IMR-90 (cell line): ENCODE measurements around the gene OR6K3. TPM values are rescaled to one million over a fixed set of nuclear protein-coding genes. Genes with fewer than 3 reads are reported as not detected.

ENCODE experiments used
- ATAC-seq: fragments of 200-7000 bp; cut with Tn5 transposase; 2 replicates; pipeline ENCODE4 v1.9.1; 2020; ENCODE audit warnings: low read depth, mild to moderate bottlenecking, moderate library complexity
- BruUV-seq: library from RNA; stranded (reverse); fragments of 400-500 nt; replicated peaks from 2 replicates; lab custom pipeline; 2021; lab: Mats Ljungman, UMichigan
- CTCF ChIA-PET: fragments of 300-600 bp; formaldehyde crosslinking; extraction: SDS; loops from one replicate; lab custom pipeline; 2021; ENCODE audit warnings: antibody characterized with exemption; lab: Yijun Ruan, JAX
- POLR2A ChIA-PET: fragments of 300-600 bp; sonication (Branson Sonifier 250); formaldehyde crosslinking; loops from one replicate; lab custom pipeline; 2022; ENCODE audit warnings: antibody characterized with exemption; ENCODE audit not compliant: unreplicated experiment; lab: Charles Lee
- DNase-seq: peaks from one replicate; pipeline ENCODE4 v3.0.0; 2013
- H2AFZ ChIP-seq: replicated peaks from 2 replicates; pipeline ENCODE3; 2013; ENCODE audit warnings: low read length, mild to moderate bottlenecking; ENCODE audit not compliant: poor library complexity
- H2AK5ac ChIP-seq: 2 replicates; pipeline ENCODE4 v1.6.1; 2013; ENCODE audit warnings: low read depth, low read length, inconsistent platforms
- H2AK9ac ChIP-seq: replicated peaks from 2 replicates; pipeline ENCODE3; 2013; ENCODE audit warnings: mild to moderate bottlenecking, low read depth, low read length, moderate library complexity; ENCODE audit not compliant: poor library complexity
- H2BK120ac ChIP-seq: 2 replicates; pipeline ENCODE4 v1.6.1; 2013; ENCODE audit warnings: low read depth, low read length, inconsistent platforms
- H2BK15ac ChIP-seq: 3 replicates; pipeline ENCODE4 v1.6.1; 2013; ENCODE audit warnings: low read depth, low read length, inconsistent platforms
- H2BK20ac ChIP-seq: 2 replicates; pipeline ENCODE4 v1.6.1; 2013; ENCODE audit warnings: low read depth, mild to moderate bottlenecking, inconsistent platforms, low read length, moderate library complexity
- H2BK5ac ChIP-seq: 2 replicates; pipeline ENCODE4 v1.6.1; 2013; ENCODE audit warnings: mild to moderate bottlenecking, low read depth, low read length, inconsistent platforms; ENCODE audit not compliant: poor library complexity, severe bottlenecking
- H3K14ac ChIP-seq: replicated peaks from 2 replicates; pipeline ENCODE4 v1.6.1; 2013; ENCODE audit warnings: low read depth, low read length, inconsistent platforms
- H3K18ac ChIP-seq: 2 replicates; pipeline ENCODE4 v1.6.1; 2013; ENCODE audit warnings: low read depth, low read length, control low read depth
- H3K23ac ChIP-seq: 2 replicates; pipeline ENCODE4 v1.6.1; 2013; ENCODE audit warnings: low read depth, low read length, inconsistent platforms
- H3K27ac ChIP-seq: 2 replicates; pipeline ENCODE4 v1.5.1; 2013; ENCODE audit warnings: mild to moderate bottlenecking, control low read depth, low read length; ENCODE audit not compliant: insufficient read depth
- H3K27me3 ChIP-seq: 2 replicates; pipeline ENCODE4 v1.6.1; 2013; ENCODE audit warnings: low read length; ENCODE audit not compliant: control insufficient read depth, insufficient read depth
- H3K36me3 ChIP-seq: 2 replicates; pipeline ENCODE4 v1.6.1; 2013; ENCODE audit warnings: low read length, mixed read lengths; ENCODE audit not compliant: control insufficient read depth, insufficient read depth
- H3K4ac ChIP-seq: 2 replicates; pipeline ENCODE4 v1.6.1; 2013; ENCODE audit warnings: low read depth, low read length, inconsistent platforms
- H3K4me1 ChIP-seq: 2 replicates; pipeline ENCODE4 v1.6.1; 2013; ENCODE audit warnings: low read length, mixed read lengths; ENCODE audit not compliant: control insufficient read depth, insufficient read depth
- H3K4me2 ChIP-seq: 2 replicates; pipeline ENCODE4 v1.6.1; 2013; ENCODE audit warnings: low read depth, mild to moderate bottlenecking, control low read depth, low read length, moderate library complexity
- H3K4me3 ChIP-seq: 2 replicates; pipeline ENCODE4 v1.5.1; 2013; ENCODE audit warnings: low read depth, mild to moderate bottlenecking, control low read depth, low read length, moderate library complexity; ENCODE audit not compliant: insufficient read depth
- H3K56ac ChIP-seq: 2 replicates; pipeline ENCODE4 v1.6.1; 2013; ENCODE audit warnings: low read length, inconsistent platforms; ENCODE audit not compliant: insufficient read depth; ENCODE audit errors: extremely low read depth
- H3K79me1 ChIP-seq, 2 experiments: 2 replicates each; pipeline ENCODE4 v1.6.1; 2013; ENCODE audit warnings: low read length in 2 of 2, inconsistent platforms in 1 of 2, low read depth in 1 of 2
- H3K9ac ChIP-seq: 2 replicates; pipeline ENCODE4 v1.6.1; 2013; ENCODE audit warnings: low read depth, low read length, control low read depth
- H3K9me1 ChIP-seq: 2 replicates; pipeline ENCODE4 v1.6.1; 2013; ENCODE audit warnings: low read length, inconsistent platforms; ENCODE audit not compliant: insufficient read depth
- H3K9me3 ChIP-seq: 2 replicates; pipeline ENCODE4 v1.6.1; 2013; ENCODE audit warnings: low read length; ENCODE audit not compliant: control insufficient read depth, insufficient read depth
- H4K20me1 ChIP-seq: 2 replicates; pipeline ENCODE4 v1.6.1; 2013; ENCODE audit warnings: low read length, inconsistent platforms; ENCODE audit not compliant: insufficient read depth
- H4K5ac ChIP-seq: 2 replicates; pipeline ENCODE4 v1.6.1; 2013; ENCODE audit warnings: mild to moderate bottlenecking, low read depth, low read length, control low read depth
- H4K8ac ChIP-seq, 2 experiments: 2 replicates each; pipeline ENCODE4 v1.6.1; 2013; ENCODE audit warnings: low read depth in 2 of 2, low read length in 2 of 2, control low read depth in 1 of 2, inconsistent platforms in 1 of 2
- H4K91ac ChIP-seq: 2 replicates; pipeline ENCODE4 v1.6.1; 2013; ENCODE audit warnings: low read depth, low read length, inconsistent platforms; ENCODE audit not compliant: insufficient read depth
- BHLHE40 ChIP-seq: fragments of 150-350 bp; IDR thresholded peaks from 2 replicates; pipeline ENCODE4 v1.6.1; 2016; ENCODE audit warnings: mild to moderate bottlenecking, low read depth, low read length
- CEBPB ChIP-seq: IDR thresholded peaks from 2 replicates; pipeline ENCODE4 v1.6.1; 2012; ENCODE audit warnings: low read depth, low read length, improper control_type of control experiment
- CHD1 ChIP-seq: IDR thresholded peaks from 2 replicates; pipeline ENCODE4 v1.6.1; 2012; ENCODE audit warnings: low read depth, low read length, improper control_type of control experiment
- FOS ChIP-seq: fragments of 150-350 bp; IDR thresholded peaks from 2 replicates; pipeline ENCODE4 v1.6.1; 2016; ENCODE audit warnings: low read depth, low read length
- MAFK ChIP-seq: IDR thresholded peaks from 2 replicates; pipeline ENCODE4 v1.6.1; 2012; ENCODE audit warnings: low read depth, low read length, improper control_type of control experiment
- MAZ ChIP-seq: IDR thresholded peaks from 2 replicates; pipeline ENCODE4 v1.6.1; 2012; ENCODE audit warnings: low read depth, mild to moderate bottlenecking, low read length, improper control_type of control experiment, moderate library complexity, borderline replicate concordance
- MXI1 ChIP-seq: IDR thresholded peaks from 2 replicates; pipeline ENCODE4 v1.6.1; 2012; ENCODE audit warnings: low read depth, mild to moderate bottlenecking, low read length, moderate library complexity, borderline replicate concordance
- NFE2L2 ChIP-seq: fragments of 150-350 bp; IDR thresholded peaks from 2 replicates; pipeline ENCODE4 v1.6.1; 2016; ENCODE audit warnings: low read depth, mild to moderate bottlenecking, low read length
- POLR2A ChIP-seq: IDR thresholded peaks from 2 replicates; pipeline ENCODE4 v1.6.1; 2012; ENCODE audit warnings: mild to moderate bottlenecking, low read depth, low read length
- RAD21 ChIP-seq: IDR thresholded peaks from 2 replicates; pipeline ENCODE4 v1.6.1; 2012; ENCODE audit warnings: low read length, improper control_type of control experiment
- RCOR1 ChIP-seq: IDR thresholded peaks from 2 replicates; pipeline ENCODE4 v1.6.1; 2012; ENCODE audit warnings: mild to moderate bottlenecking, low read length, improper control_type of control experiment; ENCODE audit not compliant: insufficient replicate concordance
- RFX5 ChIP-seq: IDR thresholded peaks from 2 replicates; pipeline ENCODE4 v1.8.0; 2012; ENCODE audit warnings: low read depth, mild to moderate bottlenecking, low read length, moderate library complexity
- SMC3 ChIP-seq: fragments of 150-350 bp; IDR thresholded peaks from 2 replicates; pipeline ENCODE4 v1.6.1; 2016; ENCODE audit warnings: low read depth, mild to moderate bottlenecking, antibody characterized with exemption, low read length, moderate library complexity
- WGBS, 2 experiments: methylation state at CpG; one replicate each; pipeline versions ENCODE4 v1.1.5 to v1.1.7; 2013; ENCODE audit warnings: missing lambda C conversion rate in 2 of 2; ENCODE audit not compliant: insufficient read length in 1 of 2; ENCODE audit errors: extremely low coverage in 2 of 2; 5-methylcytosine and 5-hydroxymethylcytosine counted together
- dilution Hi-C: fragments of 300-500 bp; cut with HindIII; formaldehyde crosslinking; loops from one replicate; pipeline ENCODE4 v1.14.3; 2018; ENCODE audit warnings: low sequenced_read_pairs; ENCODE audit not compliant: unreplicated experiment
- in situ Hi-C: fragments of 300-500 bp; cut with MboI; formaldehyde crosslinking; loops from 3 replicates; pipeline ENCODE4 v1.14.3; 2019; ENCODE audit warnings: low sequenced_read_pairs, inconsistent platforms, mixed read lengths
- intact Hi-C: fragments of 100-400 bp; cut with micrococcal nuclease; formaldehyde crosslinking; loops from 2 replicates; pipeline ENCODE4 v1.10.0; 2022
- polyA plus RNA-seq, 3 experiments: library from polyadenylated mRNA; depleted of rRNA; stranded (reverse); fragments of >200 nt; gene quantifications; 2 replicates each; pipeline ENCODE4 v1.2.3, GENCODE V29; 2012; ENCODE audit warnings: low replicate concordance in 1 of 3
- total RNA-seq: library from RNA; depleted of rRNA; stranded (reverse); fragments of >200 nt; gene quantifications from 2 replicates; pipeline ENCODE4 v1.2.3, GENCODE V29; 2012
- TF ChIP-seq, protein P1 (sequence below): fragments of 150-350 bp; IDR thresholded peaks from 2 replicates; pipeline ENCODE4 v1.6.1; 2016; ENCODE audit warnings: low read depth, mild to moderate bottlenecking, low read length, moderate library complexity, borderline replicate concordance
- TF ChIP-seq, protein P2 (sequence below): conservative IDR thresholded peaks from 2 replicates; pipeline ENCODE4 v1.5.1; 2012; ENCODE audit warnings: mild to moderate bottlenecking, low read depth, low read length, improper control_type of control experiment
- TF ChIP-seq, protein P3 (sequence below): fragments of 150-350 bp; IDR thresholded peaks from 2 replicates; pipeline ENCODE4 v1.6.1; 2017; ENCODE audit warnings: mild to moderate bottlenecking, antibody characterized with exemption, low read length, low read depth

The OR6K3 gene
- total and polyA plus RNA-seq, 2 of the 4 experiments (the other 2 are of a cell fraction) = not detected

DNA sequence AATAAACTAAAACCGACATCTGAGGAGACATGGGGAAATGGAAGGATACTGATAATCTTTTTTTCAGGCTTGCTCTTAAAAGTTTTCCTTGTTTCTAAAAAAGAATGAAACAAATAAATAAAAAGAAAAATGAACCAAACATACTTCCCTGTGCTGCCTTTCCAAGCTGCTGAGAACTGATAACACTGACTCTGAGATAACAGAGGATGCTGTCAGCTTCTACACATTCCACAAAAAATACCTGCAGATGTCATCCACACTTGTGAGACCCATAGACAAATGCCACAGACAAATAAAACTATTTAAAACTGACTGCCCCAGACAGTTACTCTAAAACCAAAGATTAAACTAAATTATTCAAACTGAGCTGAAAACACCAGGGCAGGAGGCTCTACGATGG, 12.0 kb upstream of the OR6K3 start:
- TF ChIP-seq BHLHE40 = no peak
- no peak for TF ChIP-seq FOS
- TF ChIP-seq MAZ = no peak
- TF ChIP-seq POLR2A = no peak
- TF ChIP-seq MXI1 = no peak
- TF ChIP-seq CHD1 = no peak
- no peak for TF ChIP-seq RCOR1
- TF ChIP-seq, protein P1, sequence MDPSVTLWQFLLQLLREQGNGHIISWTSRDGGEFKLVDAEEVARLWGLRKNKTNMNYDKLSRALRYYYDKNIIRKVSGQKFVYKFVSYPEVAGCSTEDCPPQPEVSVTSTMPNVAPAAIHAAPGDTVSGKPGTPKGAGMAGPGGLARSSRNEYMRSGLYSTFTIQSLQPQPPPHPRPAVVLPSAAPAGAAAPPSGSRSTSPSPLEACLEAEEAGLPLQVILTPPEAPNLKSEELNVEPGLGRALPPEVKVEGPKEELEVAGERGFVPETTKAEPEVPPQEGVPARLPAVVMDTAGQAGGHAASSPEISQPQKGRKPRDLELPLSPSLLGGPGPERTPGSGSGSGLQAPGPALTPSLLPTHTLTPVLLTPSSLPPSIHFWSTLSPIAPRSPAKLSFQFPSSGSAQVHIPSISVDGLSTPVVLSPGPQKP = no peak
- TF ChIP-seq NFE2L2 = no peak
- TF ChIP-seq MAFK = no peak
- TF ChIP-seq, protein P2, sequence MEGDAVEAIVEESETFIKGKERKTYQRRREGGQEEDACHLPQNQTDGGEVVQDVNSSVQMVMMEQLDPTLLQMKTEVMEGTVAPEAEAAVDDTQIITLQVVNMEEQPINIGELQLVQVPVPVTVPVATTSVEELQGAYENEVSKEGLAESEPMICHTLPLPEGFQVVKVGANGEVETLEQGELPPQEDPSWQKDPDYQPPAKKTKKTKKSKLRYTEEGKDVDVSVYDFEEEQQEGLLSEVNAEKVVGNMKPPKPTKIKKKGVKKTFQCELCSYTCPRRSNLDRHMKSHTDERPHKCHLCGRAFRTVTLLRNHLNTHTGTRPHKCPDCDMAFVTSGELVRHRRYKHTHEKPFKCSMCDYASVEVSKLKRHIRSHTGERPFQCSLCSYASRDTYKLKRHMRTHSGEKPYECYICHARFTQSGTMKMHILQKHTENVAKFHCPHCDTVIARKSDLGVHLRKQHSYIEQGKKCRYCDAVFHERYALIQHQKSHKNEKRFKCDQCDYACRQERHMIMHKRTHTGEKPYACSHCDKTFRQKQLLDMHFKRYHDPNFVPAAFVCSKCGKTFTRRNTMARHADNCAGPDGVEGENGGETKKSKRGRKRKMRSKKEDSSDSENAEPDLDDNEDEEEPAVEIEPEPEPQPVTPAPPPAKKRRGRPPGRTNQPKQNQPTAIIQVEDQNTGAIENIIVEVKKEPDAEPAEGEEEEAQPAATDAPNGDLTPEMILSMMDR = no peak
- TF ChIP-seq SMC3 = no peak
- no peak for TF ChIP-seq RFX5
- TF ChIP-seq, protein P3, sequence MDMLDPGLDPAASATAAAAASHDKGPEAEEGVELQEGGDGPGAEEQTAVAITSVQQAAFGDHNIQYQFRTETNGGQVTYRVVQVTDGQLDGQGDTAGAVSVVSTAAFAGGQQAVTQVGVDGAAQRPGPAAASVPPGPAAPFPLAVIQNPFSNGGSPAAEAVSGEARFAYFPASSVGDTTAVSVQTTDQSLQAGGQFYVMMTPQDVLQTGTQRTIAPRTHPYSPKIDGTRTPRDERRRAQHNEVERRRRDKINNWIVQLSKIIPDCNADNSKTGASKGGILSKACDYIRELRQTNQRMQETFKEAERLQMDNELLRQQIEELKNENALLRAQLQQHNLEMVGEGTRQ = no peak
- no peak for TF ChIP-seq CEBPB
- no peak for TF ChIP-seq RAD21
- ATAC-seq (no peak), DNase-seq (no peak)
- Histone ChIP-seq H3K18ac (no peak overlapping the region), H3K4me3 (no peak overlapping the region), H3K27ac (no peak overlapping the region), H2BK5ac (no peak overlapping the region), H2BK20ac (no peak overlapping the region), H3K14ac (no peak overlapping the region), H4K20me1 (no peaks in the 10 kb centered on the region), H3K4ac (no peak overlapping the region), H3K9me1 (no peaks in the 10 kb centered on the region), H3K4me1 (no peaks in the 10 kb centered on the region), H3K27me3 (no peaks in the 10 kb centered on the region), H4K5ac (no peak overlapping the region), H3K9me3 (no peaks in the 10 kb centered on the region), H3K36me3 (no peaks in the 10 kb centered on the region), H3K56ac (no peak overlapping the region), H2AK9ac (no peak overlapping the region), H3K4me2 (no peak overlapping the region), H3K23ac (no peak overlapping the region), H2BK15ac (no peak overlapping the region), H4K8ac (no peak overlapping the region), H3K9ac (no peak overlapping the region), H2BK120ac (no peak overlapping the region), H2AFZ (no peak overlapping the region), H3K79me1 (no peaks in the 10 kb centered on the region), H2AK5ac (no peak overlapping the region), H4K91ac (no peak overlapping the region)
- intact Hi-C loops = no loop called here
- ChIA-PET POLR2A (no interaction called here), CTCF (no interaction called here)
- dilution Hi-C loops = no loop called here
- no TSS peak for BruUV-seq
- no CpG with 5 or more reads among the region's 2 CpGs for WGBS, 2 experiments
- in situ Hi-C loops = no loop called here
